HG03039 (cell line): Measurements from ENCODE around the gene PIPOX.

Experiments
- ATAC-seq: cut with Tn5 transposase; IDR thresholded peaks from one replicate; pipeline ENCODE4 v1.9.1; 2021; ENCODE audit warnings: mild to moderate bottlenecking, moderate library complexity; ENCODE audit not compliant: unreplicated experiment

PIPOX gene

GRCh38 chr17:29095439-29095838 lies 52.5 kb downstream of the PIPOX start:
- no peak for ATAC-seq

- no peak for ATAC-seq
These were observed 53.2 kb downstream of the PIPOX start for GRCh38 chr17:29096094-29096493.

DNA sequence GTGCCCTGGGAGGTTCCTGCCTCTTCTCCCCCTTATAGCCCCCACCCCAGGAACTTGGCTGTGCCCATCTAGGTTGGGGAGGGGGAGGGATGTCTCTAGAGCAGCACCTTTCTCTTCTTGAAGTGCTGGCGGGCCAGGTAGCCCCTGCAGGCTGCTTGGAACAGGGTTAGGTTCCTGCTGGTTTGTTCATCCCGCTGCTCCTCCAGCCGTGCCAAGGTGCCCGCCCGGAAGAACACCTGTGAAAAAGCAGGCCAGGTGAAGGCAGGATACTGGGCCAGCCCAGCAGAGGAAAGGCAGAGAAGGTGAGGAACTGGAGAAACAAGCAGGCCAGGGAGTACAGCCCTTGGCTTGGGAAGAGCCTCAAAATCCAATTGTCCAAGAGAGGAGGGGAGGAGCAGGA lies 56.6 kb downstream of the PIPOX start:
- ATAC-seq: no peak

DNA sequence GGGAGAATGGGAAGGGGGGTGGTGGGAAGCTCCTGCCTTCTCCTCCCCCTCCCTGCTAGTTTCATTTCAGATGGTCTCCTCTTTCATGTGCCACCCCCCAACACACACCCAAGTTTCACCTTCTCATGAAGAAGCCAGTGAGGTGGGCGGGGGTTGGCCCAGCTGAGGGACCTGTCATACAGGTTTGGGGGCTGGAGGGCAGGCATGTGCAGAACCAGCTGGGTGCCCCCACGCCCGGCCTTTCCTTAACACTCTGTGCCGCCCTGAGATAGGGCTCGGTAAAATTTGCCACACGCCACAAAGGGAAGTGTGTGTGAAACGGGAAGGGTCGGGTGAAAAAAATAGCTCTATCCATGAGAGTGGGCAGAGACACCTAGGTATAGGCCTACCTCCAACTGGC lies 57.4 kb downstream of the PIPOX start:
- ATAC-seq: no peak

DNA sequence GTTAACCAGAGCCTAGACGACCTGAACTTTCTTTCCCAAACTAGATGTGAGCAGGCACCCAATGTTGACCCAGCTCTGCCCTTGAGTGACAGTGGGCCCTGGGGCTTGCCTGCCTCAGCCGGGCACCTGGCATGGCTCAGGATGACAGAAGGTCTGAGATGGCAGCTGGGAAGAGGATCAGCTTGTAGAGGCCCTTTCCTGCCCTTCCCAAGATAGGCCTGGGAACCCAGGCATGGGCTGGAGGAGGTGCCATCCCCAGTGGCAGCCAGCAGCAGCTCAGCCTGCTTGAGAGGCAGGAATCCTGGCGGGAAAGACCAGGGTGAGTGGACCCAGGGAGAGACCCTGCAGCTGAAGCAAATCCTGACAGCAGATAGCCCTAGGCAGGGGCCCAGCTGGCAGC lies 59.1 kb downstream of the PIPOX start:
- ATAC-seq: no peak

DNA sequence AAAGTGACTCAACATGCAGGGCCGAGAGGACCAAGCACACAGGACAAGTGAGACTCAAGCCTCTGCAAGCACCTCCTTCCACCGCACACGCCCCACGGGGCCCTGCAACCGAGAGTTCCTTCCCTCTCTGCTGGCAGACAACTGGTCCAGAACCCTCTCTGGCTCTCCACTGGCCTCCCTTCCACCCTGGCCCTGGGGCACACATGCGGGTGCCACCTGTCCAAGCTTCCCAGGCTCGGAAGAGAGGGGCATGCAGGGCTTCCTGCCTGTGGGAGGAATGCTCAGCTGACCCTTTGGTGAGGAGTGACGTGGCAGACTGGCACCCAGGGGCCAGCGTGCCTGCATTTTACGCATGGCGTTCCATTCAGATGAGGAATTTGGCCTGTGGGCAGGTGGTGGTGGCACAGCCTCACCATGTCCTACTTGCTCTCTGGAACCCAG lies 59.8 kb downstream of the PIPOX start:
- no peak for ATAC-seq

DNA sequence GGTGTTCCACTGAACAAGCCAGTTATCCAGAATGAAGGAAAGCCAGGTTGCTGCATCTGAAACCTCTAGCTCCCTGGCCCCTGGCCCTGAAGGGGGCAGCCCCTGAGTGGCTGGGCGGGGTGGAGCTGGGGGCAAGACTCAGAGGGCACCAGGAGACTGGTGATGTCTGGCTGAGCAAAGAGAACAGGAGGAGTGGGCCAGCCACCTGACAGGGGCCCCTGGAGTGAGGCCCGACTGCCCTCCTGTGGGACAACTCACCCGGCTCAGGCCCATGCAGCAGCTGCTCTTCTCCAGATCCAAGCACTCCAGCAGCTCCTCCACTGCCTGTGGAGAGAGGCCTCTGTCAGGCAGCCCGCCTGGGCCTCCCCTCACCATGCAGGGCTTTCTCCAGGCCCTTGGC lies 60.4 kb downstream of the PIPOX start:
- ATAC-seq: no peak
